CD4-positive, alpha-beta T cell (primary cell): ENCODE measurements around the gene TARM1. TPM values are rescaled to one million over a fixed set of nuclear protein-coding genes. Genes with fewer than 3 reads are reported as not detected.
A peak's percentile ranks its signal among the peaks of the same experiment; 100 is the strongest.

ENCODE experiments used
- ATAC-seq: fragments of 200-7000 bp; cut with Tn5 transposase; one replicate; pipeline ENCODE4 v1.10.0; 2022; ENCODE audit warnings: mild to moderate bottlenecking; ENCODE audit not compliant: poor library complexity
- CTCF ChIA-PET: fragments of 350-600 bp; sonication (Branson Sonifier 250); formaldehyde crosslinking; loops from one replicate; lab custom pipeline; 2021; ENCODE audit warnings: antibody characterized with exemption, inconsistent platforms; lab: Charles Lee
- POLR2A ChIA-PET: fragments of 350-600 bp; sonication (Branson Sonifier 250); formaldehyde crosslinking; loops from one replicate; lab custom pipeline; 2021; ENCODE audit warnings: antibody characterized with exemption, inconsistent platforms; lab: Charles Lee
- DNase-seq, 14 experiments: peaks; one replicate each; pipeline ENCODE4 v3.0.0-alpha.2; 2013 to 2020; ENCODE audit warnings: mixed read lengths in 2 of 14
- H3K27ac ChIP-seq, 2 donors: one replicate each; pipeline versions ENCODE4 v1.5.1 to v1.7.0; 2013; ENCODE audit warnings: low read length in 2 of 2, low read depth in 1 of 2, mild to moderate bottlenecking in 1 of 2
- H3K27me3 ChIP-seq, 2 experiments: 1 replicate in 1 of 2; 2 replicates in 1 of 2; pipeline versions ENCODE4 v1.6.1 to v1.7.0; 2013; ENCODE audit warnings: low read length in 2 of 2, control low read depth in 1 of 2, mild to moderate bottlenecking in 1 of 2, moderate library complexity in 1 of 2; ENCODE audit not compliant: insufficient read depth in 2 of 2, control insufficient read depth in 1 of 2
- H3K36me3 ChIP-seq: one replicate; pipeline ENCODE4 v1.6.1; 2013; ENCODE audit warnings: low read length, control low read depth; ENCODE audit not compliant: insufficient read depth
- H3K4me1 ChIP-seq: one replicate; pipeline ENCODE4 v1.6.1; 2013; ENCODE audit warnings: low read length, control low read depth; ENCODE audit not compliant: insufficient read depth
- H3K4me3 ChIP-seq: one replicate; pipeline ENCODE4 v1.5.1; 2013; ENCODE audit warnings: mild to moderate bottlenecking, low read length, moderate library complexity
- H3K9me3 ChIP-seq, 2 experiments: 1 replicate in 1 of 2; 2 replicates in 1 of 2; pipeline versions ENCODE4 v1.6.1 to v1.7.0; 2013; ENCODE audit warnings: low read length in 2 of 2, mild to moderate bottlenecking in 2 of 2, control low read depth in 1 of 2, moderate library complexity in 1 of 2; ENCODE audit not compliant: control insufficient read depth in 1 of 2, insufficient read depth in 1 of 2
- H3K27ac Mint-ChIP-seq: one replicate; pipeline ENCODE4 v1.8.0; 2020; ENCODE audit warnings: mixed read lengths
- H3K27me3 Mint-ChIP-seq: one replicate; pipeline ENCODE4 v1.8.0; 2021; ENCODE audit warnings: mixed read lengths
- H3K36me3 Mint-ChIP-seq: one replicate; pipeline ENCODE4 v1.8.0; 2021; ENCODE audit warnings: low read depth, mixed read lengths
- H3K4me1 Mint-ChIP-seq: one replicate; pipeline ENCODE4 v1.8.0; 2021; ENCODE audit warnings: low read depth, mixed read lengths
- H3K4me3 Mint-ChIP-seq: one replicate; pipeline ENCODE4 v1.8.0; 2020; ENCODE audit warnings: mild to moderate bottlenecking, mixed read lengths
- H3K9me3 Mint-ChIP-seq: one replicate; pipeline ENCODE4 v1.8.0; 2020; ENCODE audit warnings: mixed read lengths
- CTCF ChIP-seq: fragments of 200-600 bp; IDR thresholded peaks from one replicate; pipeline ENCODE4 v1.8.0; 2022; ENCODE audit warnings: antibody characterized with exemption, mild to moderate bottlenecking
- intact Hi-C, 2 experiments: fragments of 100-400 bp; cut with DNase I in 1 of 2; cut with micrococcal nuclease in 1 of 2; formaldehyde crosslinking; loops; one replicate each; pipeline versions ENCODE4 v1.15.1 to v1.9.0; 2023 to 2025; cut with DNase I, micrococcal nuclease
- total RNA-seq, 174 experiments: library from RNA in 2 of 174; stranded (reverse) in 2 of 174; gene quantifications; one replicate each; pipeline ENCODE4 v1.2.3 and lab custom pipeline; 2021 to 2026

The TARM1 gene
- total RNA-seq, 2 experiments from 2014 or later: not detected

- no peaks in the 10 kb centered on the region for H3K27me3 ChIP-seq
- H3K4me1 ChIP-seq: no peaks in the 10 kb centered on the region
- Mint-ChIP-seq H3K4me1 (no peaks in the 10 kb centered on the region), H3K36me3 (no peaks in the 10 kb centered on the region), H3K9me3 (no peaks in the 10 kb centered on the region), H3K27me3 (peaks cover 4% of the 10 kb centered on the region), H3K27ac (no peak overlapping the region), H3K4me3 (no peak overlapping the region)
- CTCF ChIA-PET: no interaction called here
- H3K4me3 ChIP-seq: no peak overlapping the region
- peaks cover 8 to 31% of the 10 kb centered on the region in 2 experiments for H3K9me3 ChIP-seq
- intact Hi-C loops: no loop called here
- TF ChIP-seq CTCF: no peak
- ATAC-seq (no peak), DNase-seq (peak in 2 of 14 experiments; percentile 5 to 20)
- H3K36me3 ChIP-seq: no peaks in the 10 kb centered on the region
- POLR2A ChIA-PET: no interaction called here
- no peak overlapping the region for H3K27ac ChIP-seq
Observed at GRCh38 chr19:54077334-54077733, 3.8 kb downstream of the TARM1 start.

DNA sequence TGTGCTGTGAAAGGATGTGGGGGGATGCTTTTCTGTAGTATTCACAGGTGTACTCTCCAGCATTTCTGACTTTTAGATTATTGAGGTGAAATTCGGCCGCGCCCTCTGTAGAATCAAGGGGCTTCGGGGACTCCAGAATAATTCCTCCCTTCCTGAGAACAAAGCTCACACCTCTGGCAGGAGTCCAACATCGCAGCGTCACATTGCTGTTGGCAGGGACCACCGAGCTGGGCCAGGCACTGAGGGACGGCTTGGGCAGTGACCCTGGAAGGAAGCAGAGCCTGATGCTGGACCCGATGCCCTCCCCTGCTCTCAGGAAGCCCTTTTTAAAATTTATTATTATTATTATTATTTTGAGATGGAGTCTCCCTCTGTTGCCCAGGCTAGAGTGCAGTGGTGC is 6.3 kb downstream of the TARM1 start:
- DNase-seq: no peak
- H3K4me1 ChIP-seq: no peaks in the 10 kb centered on the region
- ATAC-seq: no peak
- H3K4me3 Mint-ChIP-seq: no peak overlapping the region
- H3K27ac Mint-ChIP-seq: no peak overlapping the region
- no peaks in the 10 kb centered on the region for H3K36me3 Mint-ChIP-seq
- TF ChIP-seq CTCF: no peak
- H3K9me3 Mint-ChIP-seq: no peaks in the 10 kb centered on the region
- no peaks in the 10 kb centered on the region for H3K4me1 Mint-ChIP-seq
- no peaks in the 10 kb centered on the region for H3K36me3 ChIP-seq
- H3K27me3 Mint-ChIP-seq: peaks cover 4% of the 10 kb centered on the region
- H3K27me3 ChIP-seq: no peaks in the 10 kb centered on the region
- ChIA-PET CTCF (no interaction called here), POLR2A (no interaction called here)
- intact Hi-C loops: no loop called here
- no peak overlapping the region for H3K27ac ChIP-seq
- H3K9me3 ChIP-seq: peaks cover 0 to 18% of the 10 kb centered on the region in 2 experiments
- no peak overlapping the region for H3K4me3 ChIP-seq

DNA sequence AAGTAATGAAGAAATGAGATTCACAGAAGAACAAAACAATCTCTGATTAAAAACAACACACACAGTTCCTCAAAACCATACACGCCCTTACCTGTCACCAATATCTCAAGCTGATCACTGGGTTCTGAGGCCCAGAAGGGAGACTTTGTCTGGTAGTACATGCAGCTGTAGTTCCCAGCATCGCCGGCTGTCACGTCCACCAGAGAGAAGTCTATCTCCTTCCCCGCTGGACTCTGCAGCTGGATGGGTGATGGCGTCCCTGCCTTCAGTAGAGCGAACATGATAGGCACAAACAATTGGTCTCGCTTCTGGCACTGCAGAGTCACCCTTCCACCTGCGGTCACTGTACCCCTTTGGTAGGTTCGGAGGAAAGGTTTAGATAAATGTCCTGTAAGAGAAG is 7.3 kb downstream of the TARM1 start:
- Mint-ChIP-seq H3K27ac (no peak overlapping the region), H3K27me3 (peaks cover 9% of the 10 kb centered on the region), H3K4me1 (no peaks in the 10 kb centered on the region), H3K4me3 (no peak overlapping the region), H3K9me3 (no peaks in the 10 kb centered on the region), H3K36me3 (no peaks in the 10 kb centered on the region)
- ChIA-PET POLR2A (no interaction called here), CTCF (no interaction called here)
- no peaks in the 10 kb centered on the region for H3K27me3 ChIP-seq
- no peak overlapping the region for H3K27ac ChIP-seq
- H3K4me1 ChIP-seq: no peaks in the 10 kb centered on the region
- ATAC-seq (no peak), DNase-seq (no peak)
- H3K9me3 ChIP-seq: peaks cover 0 to 13% of the 10 kb centered on the region in 2 experiments
- intact Hi-C loops: no loop called here
- H3K4me3 ChIP-seq: no peak overlapping the region
- no peak for TF ChIP-seq CTCF
- H3K36me3 ChIP-seq: no peaks in the 10 kb centered on the region
